Measurements from ENCODE around the gene ITCH.

- TF ChIP-seq EZH2 (IDR thresholded peaks at IDR 0.05; ENCODE audit: borderline replicate concordance, low read depth, low read length) (no peak), EP400 (IDR thresholded peaks at IDR 0.05) (no peak), ZNF57 (CRISPR knock-in tag; IDR thresholded peaks at IDR 0.05) (no peak), STAT5B (CRISPR knock-in tag; IDR thresholded peaks at IDR 0.05) (no peak), NKRF (IDR thresholded peaks at IDR 0.05; ENCODE audit: borderline replicate concordance) (no peak), POLR2A (conservative IDR thresholded peaks at IDR 0.05) (no peak), ZNF174 (CRISPR knock-in tag; IDR thresholded peaks at IDR 0.05) (no peak)
- TF ChIP-seq, protein P1, sequence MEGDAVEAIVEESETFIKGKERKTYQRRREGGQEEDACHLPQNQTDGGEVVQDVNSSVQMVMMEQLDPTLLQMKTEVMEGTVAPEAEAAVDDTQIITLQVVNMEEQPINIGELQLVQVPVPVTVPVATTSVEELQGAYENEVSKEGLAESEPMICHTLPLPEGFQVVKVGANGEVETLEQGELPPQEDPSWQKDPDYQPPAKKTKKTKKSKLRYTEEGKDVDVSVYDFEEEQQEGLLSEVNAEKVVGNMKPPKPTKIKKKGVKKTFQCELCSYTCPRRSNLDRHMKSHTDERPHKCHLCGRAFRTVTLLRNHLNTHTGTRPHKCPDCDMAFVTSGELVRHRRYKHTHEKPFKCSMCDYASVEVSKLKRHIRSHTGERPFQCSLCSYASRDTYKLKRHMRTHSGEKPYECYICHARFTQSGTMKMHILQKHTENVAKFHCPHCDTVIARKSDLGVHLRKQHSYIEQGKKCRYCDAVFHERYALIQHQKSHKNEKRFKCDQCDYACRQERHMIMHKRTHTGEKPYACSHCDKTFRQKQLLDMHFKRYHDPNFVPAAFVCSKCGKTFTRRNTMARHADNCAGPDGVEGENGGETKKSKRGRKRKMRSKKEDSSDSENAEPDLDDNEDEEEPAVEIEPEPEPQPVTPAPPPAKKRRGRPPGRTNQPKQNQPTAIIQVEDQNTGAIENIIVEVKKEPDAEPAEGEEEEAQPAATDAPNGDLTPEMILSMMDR (IDR thresholded peaks at IDR 0.05 in 2 of 3, conservative IDR thresholded peaks at IDR 0.05 in 1 of 3; ENCODE audit: insufficient read depth in 2 of 3, low read depth in 1 of 3, low read length in 3 of 3), result no peak
These were observed 98.7 kb downstream of the ITCH start for GRCh38 chr20:34461779-34462087.
